GM19025 (cell line): ENCODE measurements around the gene EDDM13.
"Not testable (repeated sequence)": the region's sequence is repeated elsewhere in the genome, so short reads cannot be mapped to it uniquely, and the experiment has no call there.

Experiments used
- ATAC-seq: cut with Tn5 transposase; IDR thresholded peaks from one replicate; pipeline ENCODE4 v1.9.1; 2021; ENCODE audit warnings: mild to moderate bottlenecking, low read depth, moderate library complexity; ENCODE audit not compliant: unreplicated experiment

EDDM13 gene

GRCh38 chr19:56272161-56272798 is at the start of gene EDDM13:
Gene EDDM13, plus strand, starts transcription at chr19:56272748. Its CDS starts 87 bp downstream, at chr19:56272835.
- no peak for ATAC-seq

- ATAC-seq, result no peak
Measured at GRCh38 chr19:56222901-56223300, 49.6 kb upstream of the EDDM13 start.

GRCh38 chr19:56223481-56223880 is 49.1 kb upstream of the EDDM13 start:
- ATAC-seq, result no peak

- ATAC-seq, result no peak
Measured at GRCh38 chr19:56245121-56245740, 27.3 kb upstream of the EDDM13 start.

- not testable (repeated sequence) for ATAC-seq
Measured at GRCh38 chr19:56245764-56246163, 26.8 kb upstream of the EDDM13 start.

GRCh38 chr19:56248736-56249338 is 23.7 kb upstream of the EDDM13 start:
- not testable (repeated sequence) for ATAC-seq

- ATAC-seq, result no peak
Measured at GRCh38 chr19:56252699-56253422, 19.7 kb upstream of the EDDM13 start.

GRCh38 chr19:56253737-56254136 is 18.8 kb upstream of the EDDM13 start:
- ATAC-seq, result no peak

- ATAC-seq, result no peak
Measured at GRCh38 chr19:56258272-56258671, 14.3 kb upstream of the EDDM13 start.

- ATAC-seq, result no peak
Measured at GRCh38 chr19:56261145-56261544, 11.4 kb upstream of the EDDM13 start.

- ATAC-seq, result not testable (repeated sequence)
Measured at GRCh38 chr19:56261932-56262331, 10.6 kb upstream of the EDDM13 start.

- no peak for ATAC-seq
Measured at GRCh38 chr19:56263319-56263718, 9.2 kb upstream of the EDDM13 start.

GRCh38 chr19:56266051-56266450 is 6.5 kb upstream of the EDDM13 start:
- ATAC-seq, result no peak

- ATAC-seq, result no peak
Measured at GRCh38 chr19:56269348-56269747, 3.2 kb upstream of the EDDM13 start.

GRCh38 chr19:56270676-56271075 is 1.9 kb upstream of the EDDM13 start:
- ATAC-seq, result no peak

GRCh38 chr19:56271151-56271550 is 1.4 kb upstream of the EDDM13 start:
- ATAC-seq, result no peak

GRCh38 chr19:56273563-56274117 is 1.1 kb downstream of the EDDM13 start:
- no peak for ATAC-seq

GRCh38 chr19:56282809-56283208 is 10.3 kb downstream of the EDDM13 start:
- ATAC-seq, result no peak

GRCh38 chr19:56284746-56285145 is 12.2 kb downstream of the EDDM13 start:
- no peak for ATAC-seq

GRCh38 chr19:56290104-56290503 is 17.6 kb downstream of the EDDM13 start:
- no peak for ATAC-seq

GRCh38 chr19:56291867-56292266 is 19.3 kb downstream of the EDDM13 start:
- ATAC-seq, result no peak
